HG02588 (cell line): ENCODE measurements around the gene SYNJ1.

Experiments used
- ATAC-seq: cut with Tn5 transposase; IDR thresholded peaks from one replicate; pipeline ENCODE4 v1.9.1; 2021; ENCODE audit warnings: mild to moderate bottlenecking, moderate library complexity; ENCODE audit not compliant: unreplicated experiment

The SYNJ1 gene

GRCh38 chr21:32584472-32584871 lies 143.3 kb downstream of the SYNJ1 start:
- ATAC-seq = no peak

DNA sequence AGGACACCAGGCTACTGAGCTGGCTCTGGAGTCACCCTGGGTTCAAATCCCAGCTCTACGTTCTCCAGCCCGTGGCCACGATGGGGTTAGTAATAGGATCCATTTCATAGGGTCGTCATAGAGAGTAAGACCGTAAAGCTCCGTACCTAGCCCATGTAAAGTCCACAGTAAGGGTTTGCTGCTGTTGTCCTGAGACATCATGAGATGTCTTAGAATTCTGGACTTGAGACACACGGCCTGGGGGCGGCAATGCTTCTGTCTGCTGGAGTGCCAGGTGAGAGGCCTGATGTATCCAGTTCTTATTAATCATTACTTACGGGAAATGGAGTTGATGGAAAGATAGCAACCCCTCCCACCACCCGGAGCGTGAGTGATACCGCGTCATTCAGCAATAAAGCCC lies 146.1 kb downstream of the SYNJ1 start:
- no peak for ATAC-seq

- no peak for ATAC-seq
Measured at GRCh38 chr21:32580949-32581348, 146.9 kb downstream of the SYNJ1 start.
